K562 (cell line): Measurements from ENCODE around the gene SERPINF2. TPM values are rescaled to one million over a fixed set of nuclear protein-coding genes. Genes with fewer than 3 reads are reported as not detected.

ENCODE experiments used
- ATF6 ChIP-seq: sonication (generic); formaldehyde crosslinking; IDR thresholded peaks from 2 replicates; pipeline ENCODE4 v1.4.0; 2020; ENCODE audit warnings: mild to moderate bottlenecking, missing genetic modification reagents
- BHLHE40 ChIP-seq: IDR thresholded peaks from 2 replicates; pipeline ENCODE4 v1.6.1; 2011; ENCODE audit warnings: low read length, improper control_type of control experiment
- CAMTA2 ChIP-seq: fragments of 250-450 bp; sonication (Bioruptor Pico); conservative IDR thresholded peaks from 2 replicates; pipeline ENCODE4 v1.5.1; 2022
- CBFA2T3 ChIP-seq: fragments of 450-650 bp; IDR thresholded peaks from 2 replicates; pipeline ENCODE4 v1.6.1; 2017
- CLOCK ChIP-seq: fragments of 250-450 bp; sonication (Bioruptor Pico); IDR thresholded peaks from 2 replicates; pipeline ENCODE4 v1.4.0; 2020; ENCODE audit warnings: mild to moderate bottlenecking, moderate library complexity, borderline replicate concordance
- EP300 ChIP-seq: IDR thresholded peaks from 2 replicates; pipeline ENCODE4 v1.6.1; 2012; ENCODE audit warnings: low read length, improper control_type of control experiment
- L3MBTL2 ChIP-seq: fragments of 450-650 bp; IDR thresholded peaks from 2 replicates; pipeline ENCODE4 v1.6.1; 2016; ENCODE audit warnings: mild to moderate bottlenecking, moderate library complexity
- MCM2 ChIP-seq: fragments of 450-650 bp; IDR thresholded peaks from 2 replicates; pipeline ENCODE4 v1.6.1; 2017; ENCODE audit warnings: low read depth, mild to moderate bottlenecking
- MECOM ChIP-seq: fragments of 250-450 bp; sonication (Bioruptor Pico); IDR thresholded peaks from 2 replicates; pipeline ENCODE4 v1.8.0; 2022; ENCODE audit warnings: inconsistent platforms
- MEF2D ChIP-seq: conservative IDR thresholded peaks from 2 replicates; pipeline ENCODE4 v1.6.1; 2016; ENCODE audit warnings: low read depth, missing genetic modification characterization, missing compliant biosample characterization
- MTF1 ChIP-seq: fragments of 250-450 bp; sonication (Bioruptor Pico); IDR thresholded peaks from 2 replicates; pipeline ENCODE4 v1.9.0; 2021; ENCODE audit warnings: moderate library complexity, mild to moderate bottlenecking, inconsistent platforms, borderline replicate concordance
- NBN ChIP-seq: fragments of 450-650 bp; IDR thresholded peaks from 2 replicates; pipeline ENCODE4 v1.6.1; 2016; ENCODE audit warnings: low read depth, mild to moderate bottlenecking
- RFX5 ChIP-seq: IDR thresholded peaks from 2 replicates; pipeline ENCODE4 v1.6.1; 2011; ENCODE audit warnings: low read depth, mild to moderate bottlenecking, improper control_type of control experiment, low read length
- SIRT6 ChIP-seq: IDR thresholded peaks from one replicate; pipeline ENCODE4 v1.6.1; 2012; ENCODE audit warnings: low read depth, mild to moderate bottlenecking, control low read depth, inconsistent platforms, low read length, moderate library complexity
- TEAD4 ChIP-seq, 2 experiments: sonication (generic) in 1 of 2; formaldehyde crosslinking in 1 of 2; IDR thresholded peaks; 2 replicates each; pipeline versions ENCODE4 v1.6.1 to v1.8.0; 2012 to 2022; ENCODE audit warnings: borderline replicate concordance in 1 of 2, inconsistent platforms in 1 of 2, low read length in 1 of 2, mild to moderate bottlenecking in 1 of 2, missing genetic modification reagents in 1 of 2
- ZFX ChIP-seq: sonication (generic); formaldehyde crosslinking; IDR thresholded peaks from 2 replicates; pipeline ENCODE4 v1.8.0; 2022; ENCODE audit warnings: mild to moderate bottlenecking, missing genetic modification reagents, moderate library complexity
- ZKSCAN3 ChIP-seq: fragments of 250-450 bp; sonication (Bioruptor Pico); IDR thresholded peaks from 2 replicates; pipeline ENCODE4 v1.4.0; 2020
- ZNF197 ChIP-seq: fragments of 200-800 bp; sonication (Bioruptor generic); IDR thresholded peaks from 2 replicates; pipeline ENCODE4 v1.6.1; 2016; ENCODE audit warnings: low read depth, missing genetic modification characterization, missing compliant biosample characterization
- ZNF41 ChIP-seq: fragments of 250-450 bp; sonication (Bioruptor Pico); conservative IDR thresholded peaks from 2 replicates; pipeline ENCODE4 v1.4.0; 2020; ENCODE audit warnings: mild to moderate bottlenecking
- polyA plus RNA-seq, 8 experiments: library from polyadenylated mRNA; depleted of rRNA in 4 of 8; stranded (reverse) in 5 of 8; unstranded in 3 of 8; fragments of >200 nt; fragmentation: Nextera tagmentation in 2 of 8; fragmentation: Illumina TruSeq in 1 of 8; extraction: Ambion mirVana in 2 of 8; extraction: Trizol in 1 of 8; gene quantifications; 2 replicates each; pipeline versions ENCODE4 v1.2.1 to v1.2.3, GENCODE V29; 2011 to 2014; ENCODE audit warnings: inconsistent platforms in 1 of 8, missing spikeins in 1 of 8
- total RNA-seq, 7 experiments: library from RNA; depleted of rRNA in 6 of 7; stranded (reverse); fragments of >200 nt in 6 of 7; fragmentation: Illumina TruSeq in 2 of 7; extraction: Trizol in 2 of 7; gene quantifications; 2 replicates each; pipeline versions ENCODE4 v1.2.1 to v1.2.3, GENCODE V29; 2011 to 2021; ENCODE audit warnings: low replicate concordance in 1 of 7
- TF ChIP-seq, protein P1 (sequence below): fragments of 450-650 bp; formaldehyde crosslinking; IDR thresholded peaks from 2 replicates; pipeline ENCODE4 v1.4.0; 2020; ENCODE audit warnings: mild to moderate bottlenecking, moderate library complexity
- TF ChIP-seq, protein P2 (sequence below): fragments of 450-650 bp; formaldehyde crosslinking; IDR thresholded peaks from 2 replicates; pipeline ENCODE4 v1.4.0; 2020; ENCODE audit warnings: mild to moderate bottlenecking, mixed read lengths

Gene SERPINF2
- total and polyA plus RNA-seq, 9 of the 15 experiments (the other 6 are each of a cell fraction or from before 2014, with no cell fraction given), result 0.22 TPM; not detected in 8

GRCh38 chr17:1792495-1793446, 50.1 kb downstream of the SERPINF2 start (continued):
- TF ChIP-seq ZFX, result peak; percentile 65
- TF ChIP-seq MTF1 (CRISPR knock-in tag), result no peak
- no peak for TF ChIP-seq RFX5
- TF ChIP-seq EP300, result peak; percentile 70
- no peak for TF ChIP-seq MEF2D (tag)
- TF ChIP-seq, protein P1, sequence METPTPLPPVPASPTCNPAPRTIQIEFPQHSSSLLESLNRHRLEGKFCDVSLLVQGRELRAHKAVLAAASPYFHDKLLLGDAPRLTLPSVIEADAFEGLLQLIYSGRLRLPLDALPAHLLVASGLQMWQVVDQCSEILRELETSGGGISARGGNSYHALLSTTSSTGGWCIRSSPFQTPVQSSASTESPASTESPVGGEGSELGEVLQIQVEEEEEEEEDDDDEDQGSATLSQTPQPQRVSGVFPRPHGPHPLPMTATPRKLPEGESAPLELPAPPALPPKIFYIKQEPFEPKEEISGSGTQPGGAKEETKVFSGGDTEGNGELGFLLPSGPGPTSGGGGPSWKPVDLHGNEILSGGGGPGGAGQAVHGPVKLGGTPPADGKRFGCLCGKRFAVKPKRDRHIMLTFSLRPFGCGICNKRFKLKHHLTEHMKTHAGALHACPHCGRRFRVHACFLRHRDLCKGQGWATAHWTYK, result no peak
- TF ChIP-seq CLOCK, result no peak
- peak; percentile 54 for TF ChIP-seq L3MBTL2
- no peak for TF ChIP-seq MECOM
- TF ChIP-seq TEAD4 (IDR thresholded peaks at IDR 0.05; ENCODE audit: low read length), result peak; percentile 58
- TF ChIP-seq TEAD4 (CRISPR knock-in tag; IDR thresholded peaks at IDR 0.05; ENCODE audit: borderline replicate concordance), result no peak
- no peak for TF ChIP-seq CAMTA2 (CRISPR knock-in tag)
- TF ChIP-seq SIRT6, result no peak
- peak; percentile 72 for TF ChIP-seq CBFA2T3
- TF ChIP-seq NBN, result no peak
- TF ChIP-seq ATF6 (CRISPR knock-in tag), result no peak
- TF ChIP-seq ZNF41 (CRISPR knock-in tag), result no peak
- TF ChIP-seq, protein P2, sequence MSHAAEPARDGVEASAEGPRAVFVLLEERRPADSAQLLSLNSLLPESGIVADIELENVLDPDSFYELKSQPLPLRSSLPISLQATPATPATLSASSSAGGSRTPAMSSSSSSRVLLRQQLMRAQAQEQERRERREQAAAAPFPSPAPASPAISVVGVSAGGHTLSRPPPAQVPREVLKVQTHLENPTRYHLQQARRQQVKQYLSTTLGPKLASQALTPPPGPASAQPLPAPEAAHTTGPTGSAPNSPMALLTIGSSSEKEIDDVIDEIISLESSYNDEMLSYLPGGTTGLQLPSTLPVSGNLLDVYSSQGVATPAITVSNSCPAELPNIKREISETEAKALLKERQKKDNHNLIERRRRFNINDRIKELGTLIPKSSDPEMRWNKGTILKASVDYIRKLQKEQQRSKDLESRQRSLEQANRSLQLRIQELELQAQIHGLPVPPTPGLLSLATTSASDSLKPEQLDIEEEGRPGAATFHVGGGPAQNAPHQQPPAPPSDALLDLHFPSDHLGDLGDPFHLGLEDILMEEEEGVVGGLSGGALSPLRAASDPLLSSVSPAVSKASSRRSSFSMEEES (CRISPR knock-in tag), result no peak
- no peak for TF ChIP-seq ZNF197 (CRISPR knock-in tag)
- no peak for TF ChIP-seq ZKSCAN3 (CRISPR knock-in tag)
- no peak for TF ChIP-seq MCM2
- TF ChIP-seq BHLHE40, result peak; percentile 84
